Upper lobe of right lung (tissue), 1 donor: ENCODE results near the gene S100A16. TPM values are rescaled to one million over a fixed set of nuclear protein-coding genes. Genes with fewer than 3 reads are reported as not detected.
A peak's percentile ranks its signal among the peaks of the same experiment; 100 is the strongest.

ENCODE experiments used
- ATAC-seq: fragments of 200-7000 bp; cut with Tn5 transposase; one replicate; pipeline ENCODE4 v1.9.1; 2020; ENCODE audit warnings: mild to moderate bottlenecking, moderate library complexity
- DNase-seq: peaks from one replicate; pipeline ENCODE4 v3.0.0-alpha.2; 2020
- H3K27ac ChIP-seq: fragments of 200-600 bp; one replicate; pipeline ENCODE4 v1.8.0; 2022
- H3K27me3 ChIP-seq: fragments of 200-600 bp; one replicate; pipeline ENCODE4 v1.8.0; 2022; ENCODE audit warnings: mild to moderate bottlenecking
- H3K36me3 ChIP-seq: fragments of 200-600 bp; one replicate; pipeline ENCODE4 v1.8.0; 2022
- H3K4me1 ChIP-seq: fragments of 200-600 bp; one replicate; pipeline ENCODE4 v1.8.0; 2022
- H3K4me3 ChIP-seq: fragments of 200-600 bp; one replicate; pipeline ENCODE4 v1.8.0; 2022; ENCODE audit warnings: mild to moderate bottlenecking
- H3K9me3 ChIP-seq: fragments of 200-600 bp; one replicate; pipeline ENCODE4 v1.8.0; 2022
- CTCF ChIP-seq: fragments of 200-600 bp; IDR thresholded peaks from one replicate; pipeline ENCODE4 v1.8.0; 2022; ENCODE audit warnings: antibody characterized with exemption
- intact Hi-C: fragments of 100-400 bp; cut with DNase I; formaldehyde crosslinking; loops from one replicate; pipeline ENCODE4 v1.11.0; 2022
- total RNA-seq: library from RNA; stranded (reverse); fragmentation: NEBNext Ultra II Directional; extraction: Animal tissue kit (Norgen Biotek cat#: 25700); gene quantifications from one replicate; pipeline ENCODE4 v1.2.1, GENCODE V29; 2021
- donor health status: DM: no; HTN: yes; CAD: no; lungs with severe emphysema.

Gene S100A16
- total RNA-seq, 1 donor from 2014 or later, result 69.6 TPM

DNA sequence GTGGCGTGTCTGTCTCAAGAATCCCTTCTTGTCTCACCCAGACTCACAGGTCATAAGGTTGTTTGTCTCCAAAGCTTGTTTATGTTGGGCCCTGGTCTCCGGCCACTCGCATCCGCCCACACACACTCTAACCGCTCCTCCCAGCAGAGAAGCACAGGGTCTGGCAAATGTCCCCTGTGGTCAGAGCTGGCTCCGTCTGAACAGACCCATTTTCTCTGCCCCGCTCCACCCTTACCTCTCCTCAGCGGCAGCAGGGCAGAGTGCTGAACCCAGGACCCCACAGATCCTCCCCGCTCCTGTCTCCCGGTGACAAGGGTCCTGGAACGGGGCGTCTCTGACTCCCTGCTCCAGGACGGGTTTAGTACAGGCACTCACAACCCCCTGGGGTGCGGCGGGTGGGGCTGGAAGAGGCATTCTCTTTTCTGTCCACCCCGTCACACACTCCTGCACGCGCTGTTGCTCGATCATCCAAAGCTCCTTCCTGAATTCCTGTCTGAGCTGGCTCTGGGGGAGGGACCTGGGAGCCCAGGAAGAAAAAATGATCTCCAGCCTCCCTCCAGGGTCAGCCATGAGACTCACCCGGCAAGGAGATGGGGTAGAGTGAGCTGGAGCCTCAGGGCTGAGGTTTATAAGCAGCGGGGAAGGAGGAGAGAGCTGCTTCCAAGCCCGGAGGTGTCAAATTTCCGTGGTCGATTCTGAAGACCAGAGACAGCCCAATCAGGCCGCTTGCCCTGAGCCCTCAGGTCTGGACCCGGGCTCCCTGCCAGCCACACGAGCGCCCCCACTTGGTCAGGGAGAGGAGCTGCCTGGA lies 14.2 kb upstream of the S100A16 start, which contains the start of gene S100A13:
TSS of gene S100A13 (minus strand) at position 602 of the 811 bp plus-strand sequence. CDS start 1,033 bp downstream, outside the sequence.
- peaks cover 33% of the 10 kb centered on the region for H3K4me1 ChIP-seq
- peak; percentile 79 for ATAC-seq

GRCh38 chr1:153626477-153626903 lies 13.6 kb upstream of the S100A16 start:
- Histone ChIP-seq H3K4me1 (peaks cover 33% of the 10 kb centered on the region), H3K4me3 (peak overlapping the region; percentile 62), H3K9me3 (no peaks in the 10 kb centered on the region), H3K27ac (peak overlapping the region; percentile 93), H3K27me3 (no peaks in the 10 kb centered on the region), H3K36me3 (no peaks in the 10 kb centered on the region)
- intact Hi-C loops, result loop anchor here (10.0 kb wide), 1 partner anchor 52 kb away; no protein-coding TSS in a partner anchor
- ATAC-seq (no peak), DNase-seq (no peak)
- TF ChIP-seq CTCF, result no peak

More for the DNA sequence above, 14.2 kb upstream of the S100A16 start, which contains the start of gene S100A13:
- Histone ChIP-seq H3K27me3 (no peaks in the 10 kb centered on the region), H3K36me3 (no peaks in the 10 kb centered on the region), H3K4me3 (peak within 1 kb of the TSS; percentile 62), H3K27ac (peak within 1 kb of the TSS; percentile 93), H3K9me3 (no peaks in the 10 kb centered on the region)
- peak; percentile 89 for DNase-seq
- TF ChIP-seq CTCF, result peak; percentile 66
- intact Hi-C loops, result loop anchor here (10.0 kb wide), 1 partner anchor 52 kb away; no protein-coding TSS in a partner anchor

GRCh38 chr1:153624965-153625611 lies 12.2 kb upstream of the S100A16 start:
- Histone ChIP-seq H3K27me3 (no peaks in the 10 kb centered on the region), H3K27ac (no peak overlapping the region), H3K4me1 (peaks cover 33% of the 10 kb centered on the region), H3K4me3 (no peak overlapping the region), H3K9me3 (no peaks in the 10 kb centered on the region), H3K36me3 (no peaks in the 10 kb centered on the region)
- ATAC-seq (no peak), DNase-seq (no peak)
- no peak for TF ChIP-seq CTCF
- intact Hi-C loops, result loop anchor here (10.0 kb wide), 1 partner anchor 50 kb away; no protein-coding TSS in a partner anchor

DNA sequence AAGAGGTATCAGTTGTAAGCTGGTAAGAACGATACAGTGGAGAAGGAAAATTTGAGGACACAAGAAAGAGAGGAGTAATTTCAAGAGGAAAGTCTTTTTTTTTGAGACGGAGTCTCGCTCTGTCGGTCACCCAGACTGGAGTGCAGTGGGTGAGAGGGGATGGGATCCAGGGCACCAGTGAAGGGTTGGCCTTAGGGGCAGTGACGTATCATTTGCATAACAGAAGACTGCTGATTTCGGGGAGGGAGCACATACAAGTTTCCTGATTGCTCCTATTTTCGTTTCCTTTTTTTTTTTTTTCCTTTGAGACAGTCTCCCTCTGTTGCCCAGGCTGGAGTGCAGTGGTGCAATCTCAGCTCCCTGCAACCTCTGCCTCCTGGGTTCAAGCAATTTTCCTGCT lies 10.2 kb upstream of the S100A16 start:
- no peak for TF ChIP-seq CTCF
- no peak overlapping the region for H3K27ac ChIP-seq
- no peaks in the 10 kb centered on the region for H3K36me3 ChIP-seq
- DNase-seq, result no peak
- H3K4me1 ChIP-seq, result peaks cover 33% of the 10 kb centered on the region
- H3K4me3 ChIP-seq, result no peak overlapping the region
- intact Hi-C loops, result loop anchor here (10.0 kb wide), 1 partner anchor 48 kb away; no protein-coding TSS in a partner anchor
- ATAC-seq, result peak; percentile 76
- H3K9me3 ChIP-seq, result no peaks in the 10 kb centered on the region
- no peaks in the 10 kb centered on the region for H3K27me3 ChIP-seq

DNA sequence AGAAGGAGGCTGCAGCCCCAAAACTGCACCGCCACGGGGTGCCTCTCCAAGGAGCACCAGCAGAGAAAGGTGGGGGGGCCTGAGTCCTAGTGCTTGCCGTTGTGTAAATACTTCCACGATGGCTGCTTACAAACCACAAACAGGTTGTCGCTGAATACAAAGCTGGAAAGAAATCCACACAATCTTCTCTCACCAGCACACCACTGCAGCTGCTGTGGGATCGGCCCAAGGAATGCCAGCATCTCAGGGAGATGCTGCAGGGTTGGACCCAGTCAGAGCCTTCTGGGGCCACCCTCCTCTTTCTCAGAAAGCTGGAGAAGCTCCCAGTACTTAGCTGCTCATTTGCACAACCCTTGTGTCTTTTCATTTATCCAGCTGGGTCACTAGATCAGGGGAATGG lies 6.2 kb upstream of the S100A16 start:
- Histone ChIP-seq H3K27me3 (no peaks in the 10 kb centered on the region), H3K36me3 (no peaks in the 10 kb centered on the region), H3K4me3 (no peak overlapping the region), H3K9me3 (no peaks in the 10 kb centered on the region), H3K27ac (no peak overlapping the region), H3K4me1 (peaks cover 23% of the 10 kb centered on the region)
- ATAC-seq (no peak), DNase-seq (no peak)
- TF ChIP-seq CTCF, result no peak
- intact Hi-C loops, result no loop called here
